ENCODE measurements around the gene GRIK3.

GRIK3 gene

DNA sequence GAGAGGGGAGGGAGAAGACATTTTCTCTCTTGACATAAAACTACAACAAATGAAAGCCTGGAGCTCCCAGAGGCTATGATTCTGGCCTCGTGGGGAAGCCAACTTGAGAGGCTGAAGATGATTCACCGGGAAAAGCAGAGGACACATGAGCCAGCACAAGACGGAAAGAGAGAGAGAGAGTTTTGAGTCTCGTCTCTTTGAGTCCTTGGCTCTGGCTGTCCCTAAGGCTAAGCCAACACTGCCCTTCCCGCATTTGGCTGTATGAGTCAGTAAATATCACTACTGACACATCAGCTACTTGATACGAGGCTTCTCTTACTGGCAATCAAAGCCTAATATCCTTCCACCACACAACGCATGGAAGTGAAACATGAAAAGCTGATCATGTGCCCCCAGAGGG, 95.5 kb downstream of the GRIK3 start:
- Histone ChIP-seq H3K79me2 (ENCODE audit: control insufficient read depth, low read length) (no peaks in the 10 kb centered on the region), H3K9me3 (ENCODE audit: control insufficient read depth, insufficient read depth, low read length) (no peaks in the 10 kb centered on the region), H3K36me3 (ENCODE audit: control insufficient read depth, low read length) (no peaks in the 10 kb centered on the region), H3F3A (ENCODE audit: control insufficient read depth, insufficient read depth) (no peaks in the 10 kb centered on the region), H3K27ac (ENCODE audit: low read depth, low read length) (no peak overlapping the region), H3K4me1 (ENCODE audit: control insufficient read depth, low read length) (peaks cover 43% of the 10 kb centered on the region), H4K20me1 (ENCODE audit: control insufficient read depth, insufficient read depth, low read depth, low read length) (no peaks in the 10 kb centered on the region), H3K4me3 (ENCODE audit: low read length) (no peak overlapping the region), H3K4me2 (ENCODE audit: low read length) (no peak overlapping the region), H3K27me3 (ENCODE audit: control insufficient read depth, low read length) (peaks cover 32% of the 10 kb centered on the region), H3K9me2 (replicated peaks; ENCODE audit: control insufficient read depth, low read length) (no peaks in the 10 kb centered on the region)
- no peak for TF ChIP-seq EZH2phosphoT487 (IDR thresholded peaks at IDR 0.05; ENCODE audit: borderline replicate concordance, low read length)
- TF ChIP-seq, protein P1, sequence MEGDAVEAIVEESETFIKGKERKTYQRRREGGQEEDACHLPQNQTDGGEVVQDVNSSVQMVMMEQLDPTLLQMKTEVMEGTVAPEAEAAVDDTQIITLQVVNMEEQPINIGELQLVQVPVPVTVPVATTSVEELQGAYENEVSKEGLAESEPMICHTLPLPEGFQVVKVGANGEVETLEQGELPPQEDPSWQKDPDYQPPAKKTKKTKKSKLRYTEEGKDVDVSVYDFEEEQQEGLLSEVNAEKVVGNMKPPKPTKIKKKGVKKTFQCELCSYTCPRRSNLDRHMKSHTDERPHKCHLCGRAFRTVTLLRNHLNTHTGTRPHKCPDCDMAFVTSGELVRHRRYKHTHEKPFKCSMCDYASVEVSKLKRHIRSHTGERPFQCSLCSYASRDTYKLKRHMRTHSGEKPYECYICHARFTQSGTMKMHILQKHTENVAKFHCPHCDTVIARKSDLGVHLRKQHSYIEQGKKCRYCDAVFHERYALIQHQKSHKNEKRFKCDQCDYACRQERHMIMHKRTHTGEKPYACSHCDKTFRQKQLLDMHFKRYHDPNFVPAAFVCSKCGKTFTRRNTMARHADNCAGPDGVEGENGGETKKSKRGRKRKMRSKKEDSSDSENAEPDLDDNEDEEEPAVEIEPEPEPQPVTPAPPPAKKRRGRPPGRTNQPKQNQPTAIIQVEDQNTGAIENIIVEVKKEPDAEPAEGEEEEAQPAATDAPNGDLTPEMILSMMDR (IDR thresholded peaks at IDR 0.05; ENCODE audit: low read depth, low read length, poor library complexity, severe bottlenecking), result no peak

DNA sequence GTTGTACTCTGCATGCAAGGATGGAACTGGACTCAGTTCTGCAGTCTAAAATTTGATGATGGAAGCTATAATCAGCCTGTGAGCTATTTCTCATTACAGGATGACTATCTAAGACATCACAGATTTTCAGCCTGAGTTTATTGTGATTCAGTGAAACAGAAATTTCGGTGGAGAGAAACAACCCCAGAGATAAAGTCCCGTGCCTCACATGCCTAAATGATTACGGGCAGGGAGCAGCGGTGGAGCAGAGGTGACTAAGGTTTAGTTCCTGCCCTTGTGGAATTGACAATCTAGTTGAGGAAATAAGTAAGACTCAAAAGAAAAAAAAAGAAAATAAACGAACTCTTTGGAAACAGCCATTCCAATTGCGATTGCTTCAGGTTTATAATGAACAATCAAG, 96.9 kb downstream of the GRIK3 start:
- Histone ChIP-seq H3K27me3 (ENCODE audit: control insufficient read depth, low read length) (peaks cover 32% of the 10 kb centered on the region), H3K4me3 (ENCODE audit: low read length) (no peak overlapping the region), H3K79me2 (ENCODE audit: control insufficient read depth, low read length) (no peaks in the 10 kb centered on the region), H3K9me2 (replicated peaks; ENCODE audit: control insufficient read depth, low read length) (no peaks in the 10 kb centered on the region), H3K4me2 (ENCODE audit: low read length) (no peak overlapping the region), H3F3A (ENCODE audit: control insufficient read depth, insufficient read depth) (no peaks in the 10 kb centered on the region), H4K20me1 (ENCODE audit: control insufficient read depth, insufficient read depth, low read depth, low read length) (no peaks in the 10 kb centered on the region), H3K27ac (ENCODE audit: low read depth, low read length) (no peak overlapping the region), H3K4me1 (ENCODE audit: control insufficient read depth, low read length) (peaks cover 29% of the 10 kb centered on the region), H3K9me3 (ENCODE audit: control insufficient read depth, insufficient read depth, low read length) (no peaks in the 10 kb centered on the region), H3K36me3 (ENCODE audit: control insufficient read depth, low read length) (no peaks in the 10 kb centered on the region)
- no peak for TF ChIP-seq EZH2phosphoT487 (IDR thresholded peaks at IDR 0.05; ENCODE audit: borderline replicate concordance, low read length)
- TF ChIP-seq, protein P1 (IDR thresholded peaks at IDR 0.05; ENCODE audit: low read depth, low read length, poor library complexity, severe bottlenecking), result no peak

DNA sequence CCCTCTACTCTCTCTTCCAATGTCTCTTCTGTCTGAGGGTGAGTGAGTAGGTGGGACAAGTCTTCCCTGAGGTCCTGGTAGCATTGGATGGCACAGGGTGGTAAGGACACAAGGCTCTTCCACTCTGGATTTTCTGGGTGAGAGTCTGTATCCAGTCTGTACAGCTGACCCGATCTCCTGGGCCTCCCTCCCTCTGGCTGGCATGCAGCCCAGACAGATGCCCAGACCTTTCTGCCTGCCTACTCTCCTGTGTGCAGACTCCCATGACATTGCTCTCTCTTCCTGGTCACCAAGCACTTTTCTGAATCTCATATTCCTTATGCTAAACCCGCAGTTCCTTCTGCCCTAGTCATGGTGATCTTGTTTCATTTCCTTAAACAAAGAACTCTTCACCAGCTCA, 100.3 kb downstream of the GRIK3 start:
- no peaks in the 10 kb centered on the region for H3K9me3 ChIP-seq (ENCODE audit: control insufficient read depth, insufficient read depth, low read length)
- TF ChIP-seq EZH2phosphoT487 (IDR thresholded peaks at IDR 0.05; ENCODE audit: borderline replicate concordance, low read length), result no peak
- TF ChIP-seq, protein P1 (IDR thresholded peaks at IDR 0.05; ENCODE audit: low read depth, low read length, poor library complexity, severe bottlenecking), result no peak
- H3K36me3 ChIP-seq (ENCODE audit: control insufficient read depth, low read length), result no peaks in the 10 kb centered on the region
- H3K79me2 ChIP-seq (ENCODE audit: control insufficient read depth, low read length), result no peaks in the 10 kb centered on the region
- H3K27me3 ChIP-seq (ENCODE audit: control insufficient read depth, low read length), result peaks cover 32% of the 10 kb centered on the region
- H3K4me1 ChIP-seq (ENCODE audit: control insufficient read depth, low read length), result peaks cover 5% of the 10 kb centered on the region; the same call in 1 of the 2 replicates
- H4K20me1 ChIP-seq (ENCODE audit: control insufficient read depth, insufficient read depth, low read depth, low read length), result no peaks in the 10 kb centered on the region
- H3K4me2 ChIP-seq (ENCODE audit: low read length), result no peak overlapping the region
- H3F3A ChIP-seq (ENCODE audit: control insufficient read depth, insufficient read depth), result no peaks in the 10 kb centered on the region
- no peaks in the 10 kb centered on the region for H3K9me2 ChIP-seq (replicated peaks; ENCODE audit: control insufficient read depth, low read length)
- H3K4me3 ChIP-seq (ENCODE audit: low read length), result no peak overlapping the region
- H3K27ac ChIP-seq (ENCODE audit: low read depth, low read length), result no peak overlapping the region

All from DOHH2 (cell line).